ENCODE data around the gene LRRC3.

LRRC3 gene

GRCh38 chr21:44424608-44425306, 30.6 kb upstream of the LRRC3 start:
- DNase-seq, result no peak

- no peak for DNase-seq
Observed at GRCh38 chr21:44425307-44425894, 29.9 kb upstream of the LRRC3 start.

- DNase-seq, result no peak
Observed at GRCh38 chr21:44425895-44426662, 29.2 kb upstream of the LRRC3 start.

GRCh38 chr21:44426663-44427191, 28.6 kb upstream of the LRRC3 start:
- no peak for DNase-seq

- DNase-seq, result no peak
Observed at GRCh38 chr21:44427241-44428120, 27.8 kb upstream of the LRRC3 start.

- DNase-seq, result peak; percentile 45
Observed at GRCh38 chr21:44428281-44428960, 26.9 kb upstream of the LRRC3 start.

GRCh38 chr21:44429894-44430293, 25.4 kb upstream of the LRRC3 start:
- no peak for DNase-seq

GRCh38 chr21:44431300-44431699, 24.0 kb upstream of the LRRC3 start:
- DNase-seq, result no peak

GRCh38 chr21:44432841-44433790, 22.2 kb upstream of the LRRC3 start:
- no peak for DNase-seq

GRCh38 chr21:44433791-44434567, 21.3 kb upstream of the LRRC3 start:
- DNase-seq, result no peak

GRCh38 chr21:44434568-44434925, 20.8 kb upstream of the LRRC3 start:
- DNase-seq, result no peak

GRCh38 chr21:44434936-44435635, 20.2 kb upstream of the LRRC3 start:
- no peak for DNase-seq

- DNase-seq, result no peak
Observed at GRCh38 chr21:44436111-44436611, 19.1 kb upstream of the LRRC3 start.

- DNase-seq, result no peak
Observed at GRCh38 chr21:44436958-44437357, 18.4 kb upstream of the LRRC3 start.

- DNase-seq, result no peak
Observed at GRCh38 chr21:44437371-44437695, 18.0 kb upstream of the LRRC3 start.

GRCh38 chr21:44437696-44438431, 17.4 kb upstream of the LRRC3 start:
- no peak for DNase-seq

- no peak for DNase-seq
Observed at GRCh38 chr21:44438531-44439210, 16.6 kb upstream of the LRRC3 start.

- no peak for DNase-seq
Observed at GRCh38 chr21:44439211-44439600, 16.1 kb upstream of the LRRC3 start.
